K562 (cell line): ENCODE measurements around the gene FOXJ2. TPM values are rescaled to one million over a fixed set of nuclear protein-coding genes. Genes with fewer than 3 reads are reported as not detected.

ENCODE experiments used
- ATAC-seq: fragments of 200-7000 bp; cut with Tn5 transposase; 3 replicates; pipeline ENCODE4 v1.9.1; 2020; ENCODE audit warnings: moderate library complexity
- BruUV-seq: library from RNA; stranded (reverse); fragments of 400-500 nt; replicated peaks from 2 replicates; lab custom pipeline; 2021; lab: Mats Ljungman, UMichigan
- CTCF ChIA-PET: fragments of 300-600 bp; formaldehyde crosslinking; extraction: SDS; loops from one replicate; lab custom pipeline; 2021; ENCODE audit warnings: low intra/inter-chr PET ratio; lab: Yijun Ruan, JAX
- POLR2A ChIA-PET: fragments of 300-600, 350-650 bp; sonication (Branson Sonifier 250); formaldehyde crosslinking; extraction: SDS; loops from one replicate; lab custom pipeline; 2021; ENCODE audit warnings: antibody characterized with exemption, inconsistent platforms; lab: Yijun Ruan, JAX
- DNase-seq, 4 experiments: peaks; one replicate each; pipeline versions ENCODE4 v3.0.0 to v3.0.0-alpha.2; 2011 to 2018; ENCODE audit warnings: low spot score in 3 of 4, mixed read lengths in 3 of 4; ENCODE audit errors: extremely low read depth in 1 of 4
- FAIRE-seq: peaks from 2 replicates; lab custom pipeline; 2011; peaks lifted over from hg19 to GRCh38; lab: Jason Lieb, UNC
- H2AFZ ChIP-seq: 2 replicates; pipeline ENCODE4 v1.6.0; 2011; ENCODE audit warnings: low read depth, low read length, control low read depth, inconsistent platforms
- H3K27ac ChIP-seq: fragments of 200-600 bp; 3 replicates; pipeline ENCODE4 v1.8.0; 2011; ENCODE audit warnings: low read depth, mild to moderate bottlenecking, control low read depth, inconsistent platforms, low read length, moderate library complexity, mixed read lengths; ENCODE audit errors: extremely low read depth
- H3K27me3 ChIP-seq, 2 experiments: fragments of 300-600 bp in 1 of 2; 2 replicates in 1 of 2; 3 replicates in 1 of 2; pipeline versions ENCODE4 v1.6.0 to v1.8.0; 2011; ENCODE audit warnings: inconsistent platforms in 2 of 2, low read length in 2 of 2, mild to moderate bottlenecking in 1 of 2, mixed read lengths in 1 of 2, moderate library complexity in 1 of 2; ENCODE audit not compliant: control insufficient read depth in 2 of 2, insufficient read depth in 2 of 2
- H3K36me3 ChIP-seq: fragments of 300-600 bp; 3 replicates; pipeline ENCODE4 v1.8.0; 2011; ENCODE audit warnings: mild to moderate bottlenecking, low read length, inconsistent platforms; ENCODE audit not compliant: control insufficient read depth, insufficient read depth
- H3K4me1 ChIP-seq, 2 experiments: fragments of 200-600 bp in 1 of 2; replicated peaks in 1 of 2; 2 replicates in 1 of 2; 3 replicates in 1 of 2; pipeline versions ENCODE4 v1.5.1 to v1.8.0; 2011; ENCODE audit warnings: inconsistent platforms in 2 of 2, low read length in 2 of 2, mild to moderate bottlenecking in 1 of 2, mixed read lengths in 1 of 2, moderate library complexity in 1 of 2; ENCODE audit not compliant: control insufficient read depth in 2 of 2, insufficient read depth in 2 of 2
- H3K4me2 ChIP-seq: 2 replicates; pipeline ENCODE4 v1.6.1; 2011; ENCODE audit warnings: low read length, control low read depth, inconsistent platforms, mixed read lengths; ENCODE audit not compliant: insufficient read depth
- H3K4me3 ChIP-seq: fragments of 200-600 bp; sonication (generic), shearing (Covaris generic); 2 replicates; pipeline ENCODE4 v1.5.1; 2016; ENCODE audit warnings: control low read depth, inconsistent platforms
- H3K79me2 ChIP-seq: fragments of 200-600 bp; 3 replicates; pipeline ENCODE4 v1.8.0; 2011; ENCODE audit warnings: low read length, inconsistent platforms; ENCODE audit not compliant: control insufficient read depth, insufficient read depth
- H3K9ac ChIP-seq, 2 experiments: 2 replicates each; pipeline versions ENCODE4 v1.6.0 to v1.6.1; 2011; ENCODE audit warnings: low read depth in 2 of 2, low read length in 2 of 2, control low read depth in 1 of 2, inconsistent platforms in 1 of 2, mild to moderate bottlenecking in 1 of 2, mixed read lengths in 1 of 2; ENCODE audit not compliant: insufficient read depth in 1 of 2
- H3K9me1 ChIP-seq: one replicate; pipeline ENCODE4 v1.6.0; 2011; ENCODE audit warnings: inconsistent platforms, mild to moderate bottlenecking, low read length, moderate library complexity; ENCODE audit not compliant: control insufficient read depth, insufficient read depth
- H3K9me3 ChIP-seq: replicated peaks from 2 replicates; pipeline ENCODE4 v1.5.1; 2011; ENCODE audit warnings: low read depth, low read length, inconsistent platforms; ENCODE audit not compliant: control insufficient read depth, insufficient read depth
- H4K20me1 ChIP-seq: replicated peaks from 2 replicates; pipeline ENCODE4 v1.6.1; 2011; ENCODE audit warnings: low read length, inconsistent platforms, mixed read lengths; ENCODE audit not compliant: control insufficient read depth, insufficient read depth
- CEBPG ChIP-seq, 3 experiments: fragments of 200-800 bp in 1 of 3; sonication (Bioruptor generic) in 1 of 3; sonication (generic) in 1 of 3; formaldehyde crosslinking in 1 of 3; IDR thresholded peaks in 2 of 3; conservative IDR thresholded peaks in 1 of 3; 2 replicates each; pipeline versions ENCODE4 v1.6.1 to v1.8.0; 2016 to 2022; ENCODE audit warnings: missing compliant biosample characterization in 2 of 3, missing genetic modification characterization in 2 of 3, mild to moderate bottlenecking in 1 of 3, missing genetic modification reagents in 1 of 3
- FOSL1 ChIP-seq: fragments of 200-800 bp; sonication (Bioruptor generic); conservative IDR thresholded peaks from 2 replicates; pipeline ENCODE4 v1.6.1; 2016; ENCODE audit warnings: missing genetic modification characterization, missing compliant biosample characterization
- KAT2B ChIP-seq: IDR thresholded peaks from one replicate; pipeline ENCODE4 v1.6.1; 2012; ENCODE audit warnings: low read depth, mild to moderate bottlenecking, control low read depth, inconsistent platforms, low read length, moderate library complexity
- MYC ChIP-seq, 2 experiments: fragments of 250-450 bp in 1 of 2; sonication (Bioruptor Pico) in 1 of 2; IDR thresholded peaks; 2 replicates each; pipeline versions ENCODE4 v1.5.1 to v1.6.1; 2012 to 2021; ENCODE audit warnings: low read depth in 2 of 2, borderline replicate concordance in 1 of 2, improper control_type of control experiment in 1 of 2, low read length in 1 of 2, mild to moderate bottlenecking in 1 of 2, moderate library complexity in 1 of 2
- PHF20 ChIP-seq: fragments of 450-650 bp; IDR thresholded peaks from 2 replicates; pipeline ENCODE4 v1.6.1; 2018; ENCODE audit not compliant: partially characterized antibody
- PRMT5 ChIP-seq: sonication (generic); formaldehyde crosslinking; IDR thresholded peaks from 2 replicates; pipeline ENCODE4 v1.5.0; 2020; ENCODE audit warnings: missing genetic modification reagents
- RFX5 ChIP-seq: IDR thresholded peaks from 2 replicates; pipeline ENCODE4 v1.6.1; 2011; ENCODE audit warnings: low read depth, mild to moderate bottlenecking, improper control_type of control experiment, low read length
- RUNX1 ChIP-seq: sonication (generic); IDR thresholded peaks from 2 replicates; pipeline ENCODE4 v1.6.1; 2016; ENCODE audit warnings: antibody characterized with exemption, low read depth
- SAFB ChIP-seq: fragments of 200-400 bp; formaldehyde crosslinking; IDR thresholded peaks from 2 replicates; pipeline ENCODE4 v1.6.1; 2017; ENCODE audit warnings: low read depth, low read length, borderline replicate concordance
- TEAD1 ChIP-seq, 2 experiments: fragments of 450-650 bp in 1 of 2; sonication (generic) in 1 of 2; formaldehyde crosslinking; IDR thresholded peaks; 2 replicates each; pipeline versions ENCODE4 v1.4.0 to v1.8.0; 2020 to 2022; ENCODE audit warnings: mild to moderate bottlenecking in 2 of 2, missing genetic modification reagents in 1 of 2
- U2AF2 ChIP-seq: fragments of 200-400 bp; formaldehyde crosslinking; optimal IDR thresholded peaks from 2 replicates; pipeline ENCODE3; 2017; ENCODE audit warnings: low read depth, mild to moderate bottlenecking, low read length
- ZKSCAN3 ChIP-seq: fragments of 250-450 bp; sonication (Bioruptor Pico); IDR thresholded peaks from 2 replicates; pipeline ENCODE4 v1.4.0; 2020
- ZNF311 ChIP-seq: fragments of 250-450 bp; sonication (Bioruptor Pico); IDR thresholded peaks from 2 replicates; pipeline ENCODE4 v1.4.0; 2020; ENCODE audit warnings: mild to moderate bottlenecking, moderate library complexity
- ZNF324 ChIP-seq: fragments of 250-450 bp; sonication (Bioruptor Pico); IDR thresholded peaks from 2 replicates; pipeline ENCODE4 v1.4.0; 2020; ENCODE audit warnings: mild to moderate bottlenecking
- ZNF764 ChIP-seq: fragments of 250-450 bp; sonication (Bioruptor Pico); IDR thresholded peaks from 2 replicates; pipeline ENCODE4 v1.4.0; 2020; ENCODE audit warnings: low read depth, mild to moderate bottlenecking, moderate library complexity
- ZNF766 ChIP-seq: fragments of 200-800 bp; sonication (Bioruptor generic); conservative IDR thresholded peaks from 2 replicates; pipeline ENCODE4 v1.6.1; 2016; ENCODE audit warnings: missing genetic modification characterization, missing compliant biosample characterization
- ZNF785 ChIP-seq: fragments of 250-450 bp; sonication (Bioruptor Pico); IDR thresholded peaks from 2 replicates; pipeline ENCODE4 v1.4.0; 2020; ENCODE audit warnings: mild to moderate bottlenecking
- ZSCAN32 ChIP-seq: fragments of 450-650 bp; formaldehyde crosslinking; IDR thresholded peaks from 2 replicates; pipeline ENCODE4 v1.4.0; 2020; ENCODE audit warnings: mild to moderate bottlenecking, moderate library complexity
- WGBS: fragments of 100-300 bp; shearing (Covaris generic); methylation state at CpG from one replicate; pipeline ENCODE4 v1.1.6; 2016; ENCODE audit warnings: low coverage, mixed read lengths; ENCODE audit not compliant: insufficient coverage; ENCODE audit errors: missing lambda C conversion rate; 5-methylcytosine and 5-hydroxymethylcytosine counted together
- in situ Hi-C: fragments of 300-500 bp; cut with MboI; formaldehyde crosslinking; loops from 4 replicates; pipeline ENCODE4 v1.15.0; 2018; ENCODE audit warnings: inconsistent platforms, mixed read lengths
- intact Hi-C: fragments of 100-400 bp; cut with micrococcal nuclease; formaldehyde crosslinking; loops from 2 replicates; pipeline ENCODE4 v1.14.2; 2022
- polyA plus RNA-seq, 8 experiments: library from polyadenylated mRNA; depleted of rRNA in 4 of 8; stranded (reverse) in 5 of 8; unstranded in 3 of 8; fragments of >200 nt; fragmentation: Nextera tagmentation in 2 of 8; fragmentation: Illumina TruSeq in 1 of 8; extraction: Ambion mirVana in 2 of 8; extraction: Trizol in 1 of 8; gene quantifications; 2 replicates each; pipeline versions ENCODE4 v1.2.1 to v1.2.3, GENCODE V29; 2011 to 2014; ENCODE audit warnings: inconsistent platforms in 1 of 8, missing spikeins in 1 of 8
- total RNA-seq, 7 experiments: library from RNA; depleted of rRNA in 6 of 7; stranded (reverse); fragments of >200 nt in 6 of 7; fragmentation: Illumina TruSeq in 2 of 7; extraction: Trizol in 2 of 7; gene quantifications; 2 replicates each; pipeline versions ENCODE4 v1.2.1 to v1.2.3, GENCODE V29; 2011 to 2021; ENCODE audit warnings: low replicate concordance in 1 of 7
- TF ChIP-seq, protein P1 (sequence below): fragments of 450-650 bp; formaldehyde crosslinking; IDR thresholded peaks from 2 replicates; pipeline ENCODE4 v1.4.0; 2020; ENCODE audit warnings: mild to moderate bottlenecking
- TF ChIP-seq, protein P2 (sequence below), 2 experiments: fragments of 450-650 bp in 1 of 2; sonication (generic) in 1 of 2; formaldehyde crosslinking in 1 of 2; IDR thresholded peaks in 1 of 2; conservative IDR thresholded peaks in 1 of 2; 2 replicates each; pipeline versions ENCODE4 v1.6.1 to v1.8.1; 2016 to 2023; ENCODE audit warnings: mild to moderate bottlenecking in 2 of 2, moderate library complexity in 2 of 2, inconsistent platforms in 1 of 2, missing genetic modification reagents in 1 of 2

The FOXJ2 gene
- total and polyA plus RNA-seq, 9 of the 15 experiments (the other 6 are each of a cell fraction or from before 2014, with no cell fraction given) = 1.0 to 7.5 (median 2.4) TPM

DNA sequence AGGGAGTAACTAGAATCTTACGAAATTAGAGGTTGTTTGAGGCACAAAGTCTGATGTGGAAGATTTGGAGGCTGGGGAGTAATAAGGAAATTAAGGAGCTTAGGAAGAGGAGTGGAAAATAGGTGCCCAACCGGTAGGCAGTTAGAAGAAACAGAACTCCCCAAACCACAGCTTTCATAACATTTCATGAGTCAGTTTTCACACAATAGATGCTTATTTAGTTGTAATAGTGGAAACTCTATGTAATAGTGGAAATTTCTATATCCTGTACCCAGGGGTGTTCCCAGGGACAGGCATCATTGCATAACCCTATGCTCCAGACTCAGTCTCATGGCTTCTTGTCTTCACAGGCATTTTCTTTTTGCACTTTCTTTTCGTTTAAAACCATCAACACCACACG, 25.3 kb downstream of the FOXJ2 start:
- H3K9me1 ChIP-seq = no peaks in the 10 kb centered on the region
- H3K4me2 ChIP-seq = no peak overlapping the region
- H2AFZ ChIP-seq = no peak overlapping the region
- no peaks in the 10 kb centered on the region for H3K9me3 ChIP-seq
- TF ChIP-seq ZNF785 (CRISPR knock-in tag) = no peak
- TF ChIP-seq RUNX1 = no peak
- TF ChIP-seq PRMT5 (CRISPR knock-in tag) = no peak
- no peak for TF ChIP-seq KAT2B
- TF ChIP-seq ZSCAN32 (CRISPR knock-in tag) = no peak
- TF ChIP-seq RFX5 = no peak
- 0 out of 2 replicates have a peak, but pooled peaks have one; percentile 24 for TF ChIP-seq ZNF766 (CRISPR knock-in tag)
- TF ChIP-seq ZKSCAN3 (CRISPR knock-in tag) = no peak
- TF ChIP-seq, protein P1, sequence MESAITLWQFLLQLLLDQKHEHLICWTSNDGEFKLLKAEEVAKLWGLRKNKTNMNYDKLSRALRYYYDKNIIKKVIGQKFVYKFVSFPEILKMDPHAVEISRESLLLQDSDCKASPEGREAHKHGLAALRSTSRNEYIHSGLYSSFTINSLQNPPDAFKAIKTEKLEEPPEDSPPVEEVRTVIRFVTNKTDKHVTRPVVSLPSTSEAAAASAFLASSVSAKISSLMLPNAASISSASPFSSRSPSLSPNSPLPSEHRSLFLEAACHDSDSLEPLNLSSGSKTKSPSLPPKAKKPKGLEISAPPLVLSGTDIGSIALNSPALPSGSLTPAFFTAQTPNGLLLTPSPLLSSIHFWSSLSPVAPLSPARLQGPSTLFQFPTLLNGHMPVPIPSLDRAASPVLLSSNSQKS (CRISPR knock-in tag) = no peak
- no peak for TF ChIP-seq ZNF764 (CRISPR knock-in tag)
- no peak for TF ChIP-seq TEAD1 (CRISPR knock-in tag; IDR thresholded peaks at IDR 0.05)
- no peak for TF ChIP-seq U2AF2
- peak; percentile 43; the same call in 1 of the 2 replicates for TF ChIP-seq FOSL1 (tag)
- no peak for TF ChIP-seq ZNF324 (CRISPR knock-in tag)
- no peak for TF ChIP-seq SAFB
- TF ChIP-seq MYC (IDR thresholded peaks at IDR 0.05; ENCODE audit: low read depth, low read length) = no peak
- no peak for TF ChIP-seq MYC (CRISPR knock-in tag; IDR thresholded peaks at IDR 0.05; ENCODE audit: borderline replicate concordance, low read depth)
- TF ChIP-seq CEBPG (CRISPR knock-in tag; IDR thresholded peaks at IDR 0.05) = no peak
- peak; percentile 65 to 89 for TF ChIP-seq CEBPG (tag; conservative IDR thresholded peaks at IDR 0.05 in 1 of 2, IDR thresholded peaks at IDR 0.05 in 1 of 2)
- TF ChIP-seq ZNF311 (CRISPR knock-in tag) = no peak
- TF ChIP-seq PHF20 = no peak
- TF ChIP-seq, protein P2, sequence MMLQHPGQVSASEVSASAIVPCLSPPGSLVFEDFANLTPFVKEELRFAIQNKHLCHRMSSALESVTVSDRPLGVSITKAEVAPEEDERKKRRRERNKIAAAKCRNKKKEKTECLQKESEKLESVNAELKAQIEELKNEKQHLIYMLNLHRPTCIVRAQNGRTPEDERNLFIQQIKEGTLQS (IDR thresholded peaks at IDR 0.05) = no peak
- TF ChIP-seq, protein P2 (CRISPR knock-in tag; conservative IDR thresholded peaks at IDR 0.05) = no peak
- H3K27ac ChIP-seq = no peak overlapping the region
- ChIA-PET POLR2A (interaction anchor here (0.9 kb wide), 1 partner anchor 9 kb away, joined by 3 read pairs; no protein-coding TSS in a partner anchor), CTCF (interaction anchor here (0.6 kb wide), 1 partner anchor 625 kb away, joined by 3 read pairs; no protein-coding TSS in a partner anchor)
- H3K9ac ChIP-seq = no peak overlapping the region
- no peaks in the 10 kb centered on the region for H3K79me2 ChIP-seq
- no peaks in the 10 kb centered on the region for H3K27me3 ChIP-seq
- no peaks in the 10 kb centered on the region for H4K20me1 ChIP-seq
- no peak overlapping the region for H3K4me3 ChIP-seq
- FAIRE-seq (no peak), ATAC-seq (no peak), DNase-seq (no peak)
- in situ Hi-C loops (no loop called here), intact Hi-C loops (no loop called here)
- no TSS peak for BruUV-seq
- 22% methylated on average over 4 of the region's 4 CpGs for WGBS
- H3K4me1 ChIP-seq = peaks cover 0 to 4% of the 10 kb centered on the region in 2 experiments; a peak in 2 of 5 replicates
- H3K36me3 ChIP-seq = peaks cover 6% of the 10 kb centered on the region; the same call in 2 of the 3 replicates
